Keratinocyte (primary cell): Measurements from ENCODE around the gene ZNF526.
A peak's percentile ranks its signal among the peaks of the same experiment; 100 is the strongest.

Experiments
- EZH2 ChIP-seq: IDR thresholded peaks from one replicate; pipeline ENCODE4 v1.6.1; 2012; ENCODE audit warnings: inconsistent platforms, mild to moderate bottlenecking, low read length, moderate library complexity
- TF ChIP-seq, protein P1 (sequence below), 3 experiments: IDR thresholded peaks in 1 of 3; conservative IDR thresholded peaks in 1 of 3; optimal IDR thresholded peaks in 1 of 3; 2 replicates in 2 of 3; 3 replicates in 1 of 3; pipeline versions ENCODE3 to v1.5.1; 2011; ENCODE audit warnings: low read length in 3 of 3, mild to moderate bottlenecking in 3 of 3, moderate library complexity in 2 of 3, control low read depth in 1 of 3, inconsistent platforms in 1 of 3; ENCODE audit not compliant: insufficient read depth in 2 of 3; ENCODE audit errors: extremely low read depth in 1 of 3

DNA sequence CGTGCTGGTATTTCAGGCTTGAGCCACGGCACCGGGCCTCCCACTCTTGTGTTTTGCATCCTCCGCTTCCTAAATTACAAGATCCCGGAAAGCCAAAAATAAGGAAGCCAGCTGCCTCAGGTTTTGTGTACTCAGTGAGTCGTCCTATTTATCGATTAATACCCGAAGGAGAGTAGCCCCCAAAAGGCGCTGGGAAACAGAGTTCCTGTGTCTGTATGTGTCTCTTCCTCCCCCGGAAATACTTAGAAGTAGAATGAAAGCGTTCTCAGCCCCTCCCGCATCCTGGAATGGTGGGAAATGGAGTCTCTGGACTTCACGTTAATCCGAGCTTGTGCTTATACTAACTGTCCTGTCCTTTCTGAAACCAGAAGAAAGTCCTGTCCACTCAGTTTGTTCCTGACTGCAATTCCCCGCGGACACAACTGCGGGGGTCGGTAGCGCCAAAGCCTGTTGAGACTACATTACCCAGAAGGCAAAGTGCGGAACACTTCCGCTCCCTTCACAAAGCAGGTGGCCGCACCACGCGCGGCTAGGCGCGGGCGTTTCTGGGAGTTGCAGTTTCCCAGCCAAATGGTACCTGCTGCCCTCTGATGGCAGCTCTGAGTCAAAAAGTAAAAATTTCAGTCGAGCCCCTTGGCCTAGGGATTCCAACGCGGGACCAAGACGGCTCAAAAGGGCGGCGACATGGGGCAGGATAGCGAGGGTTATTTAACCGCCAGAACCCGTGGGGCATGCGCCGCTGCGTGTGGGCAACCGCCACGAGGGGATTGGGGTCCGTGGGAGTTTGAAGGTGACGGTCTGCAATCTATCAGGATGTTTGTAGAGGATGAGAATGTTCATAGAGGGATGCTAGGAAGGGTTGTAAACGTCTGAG lies 24.5 kb downstream of the ZNF526 start:
- no peak for TF ChIP-seq EZH2
- TF ChIP-seq, protein P1, sequence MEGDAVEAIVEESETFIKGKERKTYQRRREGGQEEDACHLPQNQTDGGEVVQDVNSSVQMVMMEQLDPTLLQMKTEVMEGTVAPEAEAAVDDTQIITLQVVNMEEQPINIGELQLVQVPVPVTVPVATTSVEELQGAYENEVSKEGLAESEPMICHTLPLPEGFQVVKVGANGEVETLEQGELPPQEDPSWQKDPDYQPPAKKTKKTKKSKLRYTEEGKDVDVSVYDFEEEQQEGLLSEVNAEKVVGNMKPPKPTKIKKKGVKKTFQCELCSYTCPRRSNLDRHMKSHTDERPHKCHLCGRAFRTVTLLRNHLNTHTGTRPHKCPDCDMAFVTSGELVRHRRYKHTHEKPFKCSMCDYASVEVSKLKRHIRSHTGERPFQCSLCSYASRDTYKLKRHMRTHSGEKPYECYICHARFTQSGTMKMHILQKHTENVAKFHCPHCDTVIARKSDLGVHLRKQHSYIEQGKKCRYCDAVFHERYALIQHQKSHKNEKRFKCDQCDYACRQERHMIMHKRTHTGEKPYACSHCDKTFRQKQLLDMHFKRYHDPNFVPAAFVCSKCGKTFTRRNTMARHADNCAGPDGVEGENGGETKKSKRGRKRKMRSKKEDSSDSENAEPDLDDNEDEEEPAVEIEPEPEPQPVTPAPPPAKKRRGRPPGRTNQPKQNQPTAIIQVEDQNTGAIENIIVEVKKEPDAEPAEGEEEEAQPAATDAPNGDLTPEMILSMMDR (optimal IDR thresholded peaks at IDR 0.05 in 1 of 3, IDR thresholded peaks at IDR 0.05 in 1 of 3, conservative IDR thresholded peaks at IDR 0.05 in 1 of 3; ENCODE audit: extremely low read depth in 1 of 3, insufficient read depth in 2 of 3, low read length in 3 of 3) = peak; percentile 56 to 63 (median 62)
